Fibroblast of skin of right biceps (primary cell): ENCODE data around the gene MPRIP.
A peak's percentile ranks its signal among the peaks of the same experiment; 100 is the strongest.
"Not testable (repeated sequence)": the region's sequence is repeated elsewhere in the genome, so short reads cannot be mapped to it uniquely, and the experiment has no call there.

ENCODE experiments used
- DNase-seq: peaks from one replicate; pipeline ENCODE4 v3.0.0-alpha.2; 2013

MPRIP gene

DNA sequence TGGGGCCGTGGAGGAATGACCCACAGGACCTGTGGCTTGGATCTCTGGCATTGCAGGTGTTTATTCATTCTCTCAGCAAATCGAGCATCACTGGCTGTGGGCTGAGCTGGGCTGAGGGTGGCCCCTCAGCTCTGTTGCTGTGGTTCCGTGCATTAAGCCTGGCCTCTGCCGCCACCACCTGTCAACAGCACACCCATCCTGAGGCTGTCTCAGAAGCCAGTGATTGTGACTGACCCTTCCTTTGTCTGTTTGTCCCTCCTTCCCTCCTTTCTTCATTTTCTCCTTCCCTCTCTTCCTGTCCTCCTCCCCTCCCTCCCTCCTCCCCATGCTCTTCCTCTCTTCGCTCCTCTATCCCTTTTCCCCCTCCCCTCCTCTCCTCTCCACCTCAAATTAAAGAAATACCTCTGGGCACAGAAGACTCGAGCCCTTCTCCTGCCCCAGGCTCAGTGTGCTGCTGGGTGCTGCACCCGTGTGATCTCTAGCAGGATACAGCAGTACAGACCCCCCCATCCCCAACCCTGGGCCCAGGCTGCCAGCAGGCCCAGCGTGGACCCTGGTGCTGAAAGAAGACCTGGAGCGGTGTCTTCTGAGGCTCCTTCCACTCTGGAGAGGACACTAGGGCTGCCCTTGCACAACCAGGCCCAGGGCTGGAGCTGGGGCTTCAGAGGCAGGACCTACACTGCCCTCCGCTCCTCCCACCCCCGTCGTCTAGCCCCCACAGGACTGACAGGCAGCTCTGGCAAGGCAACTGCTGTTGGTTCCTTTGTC, 88.0 kb downstream of the MPRIP start:
- no peak for DNase-seq

DNA sequence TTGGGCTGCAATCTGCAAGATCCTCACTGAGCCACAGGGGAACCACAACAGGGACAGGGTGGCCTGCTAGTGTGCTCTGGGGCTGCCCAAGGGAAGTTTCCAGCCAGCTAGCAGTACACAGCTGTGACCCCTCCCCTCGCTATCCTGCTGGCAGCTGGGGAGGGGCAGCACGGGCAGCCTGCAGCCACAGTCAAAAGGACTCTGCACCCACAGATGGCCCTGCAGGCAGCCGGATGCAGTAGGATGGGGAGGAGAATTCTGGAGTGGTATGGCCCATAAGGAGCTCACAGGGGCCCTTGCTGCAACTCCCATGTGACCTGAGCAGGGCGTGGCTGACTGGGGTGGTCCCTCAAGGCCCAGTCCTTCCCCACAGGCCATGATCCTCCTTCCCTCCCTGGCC, 89.6 kb downstream of the MPRIP start:
- no peak for DNase-seq

GRCh38 chr17:17132746-17133145, 90.5 kb downstream of the MPRIP start:
- no peak for DNase-seq

- DNase-seq: no peak
Observed at GRCh38 chr17:17134051-17134956, 92.0 kb downstream of the MPRIP start.

- no peak for DNase-seq
Observed at GRCh38 chr17:17134957-17135333, 92.7 kb downstream of the MPRIP start.

- DNase-seq: not testable (repeated sequence)
Observed at GRCh38 chr17:17136221-17136620, 94.0 kb downstream of the MPRIP start.

DNA sequence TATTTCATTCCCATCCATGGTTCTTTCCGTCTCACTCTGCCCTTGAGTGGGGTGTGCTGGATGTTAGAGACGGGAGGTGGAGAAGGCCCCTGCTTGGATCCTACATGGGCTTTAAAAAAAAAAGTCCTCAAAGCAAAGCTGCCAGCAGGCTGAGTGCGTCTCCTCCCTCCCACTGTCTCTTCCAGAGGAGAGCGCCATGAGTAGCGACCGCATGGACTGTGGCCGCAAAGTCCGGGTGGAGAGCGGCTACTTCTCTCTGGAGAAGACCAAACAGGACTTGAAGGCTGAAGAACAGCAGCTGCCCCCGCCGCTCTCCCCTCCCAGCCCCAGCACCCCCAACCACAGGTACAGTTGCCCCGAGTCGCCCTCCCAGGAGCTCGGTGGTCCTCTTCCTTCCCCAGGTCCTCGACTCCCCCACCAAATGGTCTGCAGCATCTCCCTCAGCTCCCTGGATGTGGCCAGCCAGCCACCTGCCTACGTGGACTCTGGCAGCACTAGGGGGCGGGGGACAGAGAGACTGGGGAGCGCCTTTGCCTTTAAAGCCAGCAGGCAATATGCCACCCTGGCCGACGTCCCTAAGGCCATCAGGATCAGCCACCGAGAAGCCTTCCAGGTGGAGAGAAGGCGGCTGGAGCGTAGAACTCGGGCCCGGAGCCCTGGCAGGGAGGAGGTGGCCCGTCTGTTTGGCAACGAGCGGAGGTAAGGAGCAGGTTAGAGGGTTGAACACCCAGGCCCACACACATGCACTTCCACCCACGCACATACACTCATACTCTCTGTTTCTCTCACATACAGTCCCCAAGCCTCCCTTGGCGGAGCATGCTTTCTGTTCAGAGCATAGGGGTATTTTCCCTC, 95.7 kb downstream of the MPRIP start:
- no peak for DNase-seq

- DNase-seq: no peak
Observed at GRCh38 chr17:17139972-17140589, 97.8 kb downstream of the MPRIP start.

DNA sequence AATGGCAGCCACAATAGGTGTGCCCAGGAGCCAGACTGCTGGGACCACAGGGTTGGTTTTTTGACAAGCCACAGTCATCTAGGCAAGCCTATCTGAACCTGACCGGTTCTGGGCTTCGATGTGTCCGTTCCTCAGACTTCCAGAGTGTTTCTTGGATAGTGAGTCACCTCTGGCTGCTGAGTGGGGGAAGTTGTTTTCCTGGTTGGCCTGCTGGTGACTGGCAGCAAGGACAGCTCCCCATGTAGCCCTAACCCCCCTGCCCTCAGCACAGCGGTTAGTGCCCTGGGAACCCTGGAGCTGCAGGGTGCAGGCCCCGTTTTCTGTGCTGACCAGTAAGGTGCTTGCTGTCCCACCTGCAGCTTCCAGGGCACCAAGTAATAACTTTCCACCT, 98.3 kb downstream of the MPRIP start:
- DNase-seq: peak; percentile 68

- DNase-seq: no peak
Observed at GRCh38 chr17:17141279-17141678, 99.0 kb downstream of the MPRIP start.

- DNase-seq: peak; percentile 38
Observed at GRCh38 chr17:17141860-17142552, 99.7 kb downstream of the MPRIP start.

DNA sequence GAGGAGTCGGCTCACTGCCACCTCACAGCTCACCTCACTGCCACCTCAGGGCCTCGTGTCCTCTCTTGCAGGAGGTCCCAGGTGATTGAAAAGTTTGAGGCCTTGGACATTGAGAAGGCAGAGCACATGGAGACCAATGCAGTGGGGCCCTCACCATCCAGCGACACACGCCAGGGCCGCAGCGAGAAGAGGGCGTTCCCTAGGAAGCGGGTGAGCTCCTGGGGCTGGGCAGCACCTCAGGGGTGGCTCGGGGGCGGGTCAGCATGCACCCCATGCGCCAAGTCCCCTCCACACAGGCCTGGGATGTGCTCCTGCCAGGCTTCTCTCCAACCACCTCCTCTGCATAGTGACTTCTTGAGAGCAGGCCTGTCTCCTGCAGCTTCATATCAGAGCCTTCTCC, 100.3 kb downstream of the MPRIP start:
- DNase-seq: no peak

- DNase-seq: no peak
Observed at GRCh38 chr17:17143501-17143900, 101.2 kb downstream of the MPRIP start.

DNA sequence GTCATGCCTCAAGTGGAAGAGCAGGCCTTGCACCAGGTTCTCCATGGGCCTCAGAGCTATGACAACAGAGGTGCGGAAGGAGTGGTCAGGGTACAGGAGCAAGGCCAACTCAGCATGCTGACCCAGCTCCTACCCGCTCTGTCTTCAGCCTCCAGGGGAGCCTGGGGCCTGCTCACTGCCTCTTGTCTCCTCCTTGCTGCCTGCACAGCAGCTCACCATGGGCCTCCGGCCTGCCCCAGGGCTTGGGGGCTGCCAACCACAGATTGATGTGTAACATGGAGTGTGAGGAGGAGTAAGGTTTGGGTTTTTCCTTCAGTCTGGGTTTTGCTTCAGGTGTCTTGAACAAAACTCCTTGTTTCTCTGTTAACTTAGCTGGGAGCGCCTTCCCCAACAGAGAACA, 101.8 kb downstream of the MPRIP start:
- no peak for DNase-seq

GRCh38 chr17:17144916-17145665, 102.8 kb downstream of the MPRIP start:
- no peak for DNase-seq

GRCh38 chr17:17146786-17147406, 104.6 kb downstream of the MPRIP start:
- no peak for DNase-seq

GRCh38 chr17:17147821-17148220, 105.6 kb downstream of the MPRIP start:
- peak; percentile 23 for DNase-seq

- no peak for DNase-seq
Observed at GRCh38 chr17:17149520-17150447, 107.5 kb downstream of the MPRIP start.

DNA sequence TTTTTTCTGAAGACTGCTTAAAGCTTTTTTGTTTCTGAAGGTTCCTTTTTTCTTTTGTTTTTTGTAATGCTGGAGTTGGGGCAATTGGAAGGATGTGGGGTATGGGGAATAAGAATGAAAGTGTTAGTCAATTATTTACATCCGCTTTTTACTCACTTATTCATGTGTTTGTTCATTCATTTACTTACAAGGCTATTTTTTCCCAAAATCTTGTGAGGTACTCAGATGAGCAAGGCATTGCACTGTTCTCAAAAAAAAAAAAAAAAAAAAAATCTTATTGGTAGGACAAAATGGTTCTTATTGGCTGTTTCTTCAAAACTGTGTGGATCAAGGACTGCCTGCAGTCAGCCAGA, 108.2 kb downstream of the MPRIP start:
- no peak for DNase-seq

- peak; percentile 90 for DNase-seq
Observed at GRCh38 chr17:17151055-17151454, 108.8 kb downstream of the MPRIP start.
